Spinal cord (tissue), 10 donors: ENCODE measurements around the gene KLHDC4. TPM values are rescaled to one million over a fixed set of nuclear protein-coding genes. Genes with fewer than 3 reads are reported as not detected.

Experiments
- DNase-seq, 6 donors: peaks; one replicate each; pipeline versions ENCODE4 v3.0.0 to v3.0.0-alpha.2; 2013 to 2015; ENCODE audit warnings: low spot score in 6 of 6, low read depth in 4 of 6
- H3K27ac ChIP-seq: one replicate; pipeline ENCODE4 v1.5.1; 2013; ENCODE audit warnings: low read depth, low read length, control low read depth
- H3K27me3 ChIP-seq: one replicate; pipeline ENCODE4 v1.6.1; 2013; ENCODE audit warnings: low read length; ENCODE audit not compliant: control insufficient read depth, insufficient read depth
- H3K36me3 ChIP-seq: one replicate; pipeline ENCODE4 v1.6.1; 2013; ENCODE audit warnings: low read length; ENCODE audit not compliant: control insufficient read depth, insufficient read depth
- H3K4me1 ChIP-seq: one replicate; pipeline ENCODE4 v1.6.1; 2013; ENCODE audit warnings: low read length; ENCODE audit not compliant: control insufficient read depth, insufficient read depth
- H3K4me3 ChIP-seq: one replicate; pipeline ENCODE4 v1.5.1; 2013; ENCODE audit warnings: low read depth, low read length, control low read depth
- H3K9me3 ChIP-seq: one replicate; pipeline ENCODE4 v1.6.1; 2013; ENCODE audit warnings: low read length; ENCODE audit not compliant: control insufficient read depth, insufficient read depth
- WGBS: methylation state at CpG from one replicate; pipeline ENCODE4 v1.1.5; 2013; ENCODE audit warnings: missing lambda C conversion rate; ENCODE audit not compliant: insufficient coverage; 5-methylcytosine and 5-hydroxymethylcytosine counted together
- polyA plus RNA-seq, 2 donors: library from polyadenylated mRNA; unstranded; fragments of 120-200 nt; gene quantifications; one replicate each; pipeline ENCODE4 v1.2.1, GENCODE V29; 2013; ENCODE audit not compliant: insufficient read length in 2 of 2
- total RNA-seq, 2 donors: library from RNA; depleted of rRNA in 1 of 2; stranded (reverse); fragments of 120-200 nt in 1 of 2; fragments of >200 nt in 1 of 2; gene quantifications; one replicate each; pipeline versions ENCODE4 v1.2.3 to v1.2.4, GENCODE V29; 2013 to 2014
- donor health status: healthy.

Gene KLHDC4
- total and polyA plus RNA-seq, 4 donors, result 14.1 to 52.3 (median 29.9) TPM

DNA sequence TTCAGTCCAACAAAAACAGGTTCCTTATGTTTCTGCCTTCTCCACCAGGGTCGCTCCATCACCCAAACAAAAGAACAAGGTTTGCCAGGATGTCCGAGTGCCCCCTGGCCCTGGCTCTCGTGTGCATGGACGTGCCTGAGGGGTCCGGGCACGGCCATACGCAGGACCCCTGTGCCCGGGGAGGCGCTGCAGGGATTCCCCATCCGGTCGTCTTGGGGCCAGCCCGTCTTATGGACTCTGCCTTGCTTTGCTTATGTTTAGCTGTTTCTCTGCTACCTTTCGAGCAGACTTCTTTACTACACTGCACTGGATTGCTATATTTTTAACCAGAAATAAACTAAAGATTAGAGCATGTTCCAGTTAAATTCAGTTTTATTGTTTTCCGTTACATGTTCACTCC lies 68.0 kb downstream of the KLHDC4 start:
- H3K27ac ChIP-seq, result no peak overlapping the region
- no peak for DNase-seq
- WGBS, result 98% methylated on average over 10 of the region's 14 CpGs
- H3K4me3 ChIP-seq, result no peak overlapping the region
- H3K4me1 ChIP-seq, result peaks cover 18% of the 10 kb centered on the region
- no peaks in the 10 kb centered on the region for H3K9me3 ChIP-seq
- no peaks in the 10 kb centered on the region for H3K27me3 ChIP-seq
- peaks cover 96% of the 10 kb centered on the region for H3K36me3 ChIP-seq

DNA sequence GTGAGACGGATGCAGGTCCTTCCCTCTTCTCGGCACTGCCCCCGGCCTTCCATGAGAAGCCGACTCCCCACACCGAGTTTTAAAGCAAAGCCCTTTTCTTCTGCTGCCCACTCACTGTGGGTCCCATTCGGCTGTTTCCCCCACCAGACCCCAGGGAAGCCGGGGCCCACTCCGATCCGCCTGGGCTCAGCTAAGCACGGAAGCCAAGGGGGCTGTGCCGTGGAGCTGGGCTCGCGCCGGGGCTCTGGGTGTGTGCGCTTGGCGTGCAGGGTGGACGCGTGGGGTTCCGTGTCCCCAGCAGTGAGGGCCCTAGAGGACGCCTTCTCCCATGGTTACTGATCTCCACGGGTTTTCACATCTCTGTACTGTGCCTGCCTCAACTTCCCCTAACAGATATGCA lies 68.5 kb downstream of the KLHDC4 start:
- Histone ChIP-seq H3K27ac (no peak overlapping the region), H3K4me1 (peaks cover 15% of the 10 kb centered on the region), H3K4me3 (no peak overlapping the region), H3K27me3 (no peaks in the 10 kb centered on the region), H3K9me3 (no peaks in the 10 kb centered on the region), H3K36me3 (peaks cover 98% of the 10 kb centered on the region)
- WGBS, result 94% methylated on average over 21 of the region's 21 CpGs
- no peak for DNase-seq

DNA sequence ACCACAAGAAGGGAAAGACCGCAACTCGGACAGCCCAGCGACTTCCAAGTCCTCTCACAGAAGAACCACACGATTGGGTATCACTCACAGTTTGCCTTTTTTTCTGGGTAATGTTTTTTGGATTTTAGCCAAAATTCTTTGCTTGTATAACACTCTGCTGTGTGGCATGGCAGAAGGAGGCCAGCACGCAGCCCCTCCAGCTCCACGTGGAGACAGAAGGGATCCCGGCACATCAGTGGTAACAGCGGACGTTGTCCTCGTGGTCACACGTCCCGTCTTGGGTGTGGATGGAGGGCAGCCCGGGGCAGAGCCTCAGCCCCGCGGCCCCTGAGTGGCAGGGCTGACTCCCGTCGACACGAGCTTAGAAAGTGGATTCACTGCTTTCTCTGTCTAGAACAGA lies 69.1 kb downstream of the KLHDC4 start:
- Histone ChIP-seq H3K9me3 (no peaks in the 10 kb centered on the region), H3K27ac (no peak overlapping the region), H3K4me3 (no peak overlapping the region), H3K27me3 (no peaks in the 10 kb centered on the region), H3K4me1 (peaks cover 12% of the 10 kb centered on the region), H3K36me3 (peaks cover 98% of the 10 kb centered on the region)
- no peak for DNase-seq
- 83% methylated on average over 14 of the region's 18 CpGs for WGBS

DNA sequence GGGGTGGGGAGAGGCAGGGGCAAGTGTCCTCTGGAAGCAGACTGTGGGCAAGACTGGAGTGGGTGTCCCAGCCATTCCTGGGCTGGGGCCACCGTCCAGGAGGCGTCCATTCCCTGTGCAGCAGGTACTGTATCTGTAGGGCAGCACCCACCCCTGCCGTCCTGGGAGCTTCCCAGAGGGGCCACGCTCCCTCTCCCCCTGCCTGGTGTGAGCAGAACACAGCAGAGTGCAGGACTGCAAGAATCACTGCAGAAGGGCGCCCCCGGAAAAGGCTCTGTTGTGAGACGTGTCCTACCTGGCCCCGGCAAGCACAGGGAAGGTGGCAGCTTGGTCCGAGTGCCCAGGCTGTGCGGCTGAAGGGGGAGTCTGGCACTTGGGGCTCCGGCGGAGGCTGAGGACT lies 70.3 kb downstream of the KLHDC4 start:
- Histone ChIP-seq H3K4me3 (no peak overlapping the region), H3K36me3 (peaks cover 98% of the 10 kb centered on the region), H3K27ac (no peak overlapping the region), H3K27me3 (no peaks in the 10 kb centered on the region), H3K9me3 (no peaks in the 10 kb centered on the region), H3K4me1 (peaks cover 19% of the 10 kb centered on the region)
- 95% methylated on average over 12 of the region's 12 CpGs for WGBS
- no peak for DNase-seq

DNA sequence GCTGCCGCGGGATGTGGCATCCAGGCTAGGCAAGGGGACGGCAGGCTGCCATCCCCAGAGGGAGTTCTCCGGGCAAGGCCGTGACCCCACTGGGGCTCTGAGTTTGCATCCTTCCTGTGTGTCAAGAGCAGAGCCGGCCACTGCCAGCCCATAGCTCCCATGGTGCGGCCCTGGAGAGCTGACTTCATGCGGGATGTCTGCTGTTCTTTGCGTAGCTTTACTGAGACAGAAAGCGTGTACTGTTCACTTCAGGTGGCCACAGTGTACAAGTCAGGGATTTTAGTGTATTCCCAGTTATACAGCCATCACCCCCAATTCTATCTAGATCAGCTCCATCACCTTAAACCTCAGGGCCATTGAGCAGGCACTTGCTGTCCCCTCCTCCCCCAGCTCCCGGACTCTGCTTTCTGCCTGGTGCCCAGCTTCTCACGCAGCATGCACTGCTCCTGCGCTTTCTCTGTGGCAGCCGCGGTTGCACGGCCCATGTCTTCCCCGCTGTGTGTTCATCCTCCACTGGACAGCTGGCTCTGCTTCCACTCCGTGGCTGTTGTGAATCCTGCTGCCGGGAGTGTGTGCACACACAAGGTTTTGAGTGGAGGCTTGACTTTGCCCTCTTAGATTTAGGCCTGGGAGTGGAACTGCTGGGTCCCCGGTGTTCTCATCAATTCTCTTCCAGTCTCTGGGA lies 71.2 kb downstream of the KLHDC4 start:
- Histone ChIP-seq H3K4me1 (peaks cover 19% of the 10 kb centered on the region), H3K27me3 (no peaks in the 10 kb centered on the region), H3K36me3 (peaks cover 98% of the 10 kb centered on the region), H3K9me3 (no peaks in the 10 kb centered on the region), H3K4me3 (no peak overlapping the region), H3K27ac (no peak overlapping the region)
- WGBS, result 85% methylated on average over 20 of the region's 20 CpGs
- DNase-seq, result peak in 1 of 6 donors; percentile 30

DNA sequence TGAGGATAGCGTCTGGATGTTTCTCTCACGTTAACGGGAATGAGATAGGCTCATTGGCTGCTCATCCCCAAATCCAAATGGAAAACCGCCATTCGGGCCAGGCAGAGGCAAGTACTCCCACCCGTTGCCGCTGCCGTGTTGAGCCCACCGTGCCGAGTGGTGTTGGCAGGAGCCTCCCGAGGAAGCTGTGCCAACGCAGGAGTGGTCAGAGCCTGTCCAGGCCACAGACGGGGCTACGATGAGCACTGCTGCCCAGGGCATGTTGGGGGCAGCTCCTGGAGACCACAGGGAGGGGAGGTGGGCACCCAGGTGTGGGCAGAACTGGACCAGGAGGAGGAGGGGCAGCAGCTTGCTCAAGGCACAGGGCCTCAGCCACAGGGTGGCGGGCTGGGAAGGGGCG lies 72.0 kb downstream of the KLHDC4 start:
- peaks cover 19% of the 10 kb centered on the region for H3K4me1 ChIP-seq
- H3K9me3 ChIP-seq, result no peaks in the 10 kb centered on the region
- WGBS, result 82% methylated on average over 16 of the region's 16 CpGs
- no peaks in the 10 kb centered on the region for H3K27me3 ChIP-seq
- no peak for DNase-seq
- H3K4me3 ChIP-seq, result no peak overlapping the region
- H3K36me3 ChIP-seq, result peaks cover 98% of the 10 kb centered on the region
- H3K27ac ChIP-seq, result no peak overlapping the region

DNA sequence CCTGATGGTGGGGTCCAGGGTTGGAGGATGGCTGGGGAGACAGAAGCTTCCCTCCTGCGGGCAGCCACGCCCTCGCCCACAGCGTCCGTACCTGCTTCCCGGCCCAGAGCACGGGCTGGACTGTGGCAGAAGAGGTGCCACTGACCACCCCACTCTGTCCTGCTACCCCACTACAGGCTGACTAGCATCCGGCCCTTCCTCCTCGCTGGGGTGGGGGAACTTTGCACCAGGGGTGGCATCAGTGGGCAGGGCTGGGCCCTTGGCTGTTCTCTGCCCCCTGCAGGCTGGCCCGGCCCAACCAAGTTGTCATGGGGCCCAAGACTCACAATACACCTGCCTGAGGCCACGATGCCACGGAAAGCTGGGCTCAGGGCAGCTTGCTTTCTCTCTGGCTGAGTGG lies 73.0 kb downstream of the KLHDC4 start:
- Histone ChIP-seq H3K4me1 (peaks cover 19% of the 10 kb centered on the region), H3K36me3 (peaks cover 98% of the 10 kb centered on the region), H3K27ac (no peak overlapping the region), H3K27me3 (no peaks in the 10 kb centered on the region), H3K9me3 (no peaks in the 10 kb centered on the region), H3K4me3 (no peak overlapping the region)
- DNase-seq, result no peak
- 90% methylated on average over 12 of the region's 12 CpGs for WGBS

DNA sequence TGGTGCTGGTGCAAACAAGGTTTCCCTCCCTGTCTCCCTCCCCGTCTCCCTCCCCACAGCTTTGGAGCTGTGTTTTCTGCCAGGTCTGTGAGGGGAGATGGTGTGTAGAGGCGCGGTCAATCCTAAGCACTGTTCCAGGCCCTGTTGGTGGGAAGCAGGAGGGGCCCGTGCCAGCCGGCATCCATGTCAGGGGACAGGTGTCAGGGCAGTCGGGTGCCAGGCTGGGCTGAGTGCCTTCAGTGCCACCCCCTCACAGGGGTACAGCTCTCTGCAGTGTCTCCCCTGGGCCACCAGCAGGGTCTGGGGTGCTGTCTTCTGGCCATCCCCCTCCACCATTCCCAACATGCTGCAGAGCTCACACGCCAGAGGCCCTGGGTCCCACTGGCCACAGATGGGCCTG lies 73.6 kb downstream of the KLHDC4 start:
- Histone ChIP-seq H3K4me3 (no peak overlapping the region), H3K27me3 (no peaks in the 10 kb centered on the region), H3K27ac (no peak overlapping the region), H3K4me1 (peaks cover 22% of the 10 kb centered on the region), H3K36me3 (peaks cover 98% of the 10 kb centered on the region), H3K9me3 (no peaks in the 10 kb centered on the region)
- 93% methylated on average over 6 of the region's 7 CpGs for WGBS
- no peak for DNase-seq

DNA sequence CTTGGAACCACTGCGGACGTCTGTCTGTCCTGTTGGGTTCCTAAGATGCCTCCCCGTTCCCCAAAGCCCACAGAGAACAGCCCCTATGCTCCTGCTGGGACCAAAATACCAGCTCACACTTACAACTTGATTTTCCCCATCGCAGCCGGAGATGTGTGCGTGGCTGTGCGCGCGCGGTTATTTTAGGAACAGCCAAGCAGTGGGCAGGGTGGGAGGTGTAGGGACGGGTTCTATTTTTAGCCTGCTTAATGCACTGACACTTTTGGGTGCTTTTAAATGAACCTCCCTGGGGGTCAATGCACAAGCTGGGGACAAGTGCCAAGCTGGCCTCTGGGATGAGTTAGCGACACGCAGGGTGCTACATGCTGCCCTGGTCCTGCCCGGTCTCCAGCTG lies 74.1 kb downstream of the KLHDC4 start:
- DNase-seq, result peak in 1 of 6 donors; percentile 42
- 60% methylated on average over 13 of the region's 14 CpGs for WGBS
- no peak overlapping the region for H3K27ac ChIP-seq

DNA sequence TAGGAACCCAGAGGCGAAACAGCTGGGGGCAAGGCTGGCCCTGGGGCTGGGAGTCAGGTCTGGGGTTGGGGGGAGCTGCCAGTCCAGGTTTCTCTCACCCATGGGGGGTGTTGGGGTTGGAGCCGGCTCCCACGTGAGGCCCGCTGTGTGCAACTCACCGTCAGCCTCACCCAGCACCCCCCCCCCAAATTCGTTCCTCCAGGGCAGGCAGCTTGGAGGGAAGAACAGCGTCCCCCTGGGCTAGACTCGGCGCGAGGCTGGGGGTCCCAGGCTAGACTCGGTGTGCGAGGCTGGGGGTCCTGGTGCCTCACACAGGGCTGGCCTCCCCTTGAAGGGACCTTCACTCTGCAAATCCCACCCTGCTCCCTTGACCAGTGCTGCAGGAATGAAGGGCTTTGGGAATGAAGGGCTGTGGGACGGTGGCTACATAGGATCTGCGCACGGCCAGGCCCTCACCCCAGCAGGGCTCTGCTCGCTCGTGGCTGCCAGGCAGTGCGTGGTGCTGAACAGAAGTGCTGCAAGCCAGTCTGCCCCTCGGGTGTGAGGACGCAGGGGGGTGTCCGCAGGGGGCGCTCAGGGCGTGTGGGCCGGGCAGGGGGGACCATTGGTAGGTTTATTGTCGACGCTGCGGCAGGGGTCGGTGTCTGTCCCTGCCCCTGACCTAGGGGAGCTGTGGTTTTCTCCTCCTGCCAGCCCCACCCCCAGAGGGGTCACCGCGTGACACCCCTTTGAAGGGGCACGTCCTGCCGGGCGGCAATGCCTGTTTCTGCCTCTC lies 74.7 kb downstream of the KLHDC4 start:
- H3K36me3 ChIP-seq, result peaks cover 93% of the 10 kb centered on the region
- peaks cover 30% of the 10 kb centered on the region for H3K4me1 ChIP-seq
- no peak for DNase-seq
- H3K27ac ChIP-seq, result no peak overlapping the region
- H3K4me3 ChIP-seq, result no peak overlapping the region
- 60% methylated on average over 26 of the region's 33 CpGs for WGBS
- no peaks in the 10 kb centered on the region for H3K9me3 ChIP-seq
- no peaks in the 10 kb centered on the region for H3K27me3 ChIP-seq

More for the DNA sequence above, 74.1 kb downstream of the KLHDC4 start:
- H3K4me1 ChIP-seq, result peaks cover 27% of the 10 kb centered on the region
- no peak overlapping the region for H3K4me3 ChIP-seq
- H3K27me3 ChIP-seq, result no peaks in the 10 kb centered on the region
- H3K9me3 ChIP-seq, result no peaks in the 10 kb centered on the region
- H3K36me3 ChIP-seq, result peaks cover 98% of the 10 kb centered on the region
